Occipital lobe (tissue), 2 donors: ENCODE measurements around the gene LRP2. TPM values are rescaled to one million over a fixed set of nuclear protein-coding genes. Genes with fewer than 3 reads are reported as not detected.

Experiments used
- DNase-seq: peaks from one replicate; lab custom pipeline; 2025; lab: John Stamatoyannopoulos, UW
- total RNA-seq: library from RNA; depleted of rRNA; stranded (reverse); fragments of >200 nt; gene quantifications from one replicate; pipeline ENCODE4 v1.2.3, GENCODE V29; 2014

Gene LRP2
- total RNA-seq, 1 donor from 2014 or later = 0.16 TPM

GRCh38 chr2:169094676-169095075 is 267.7 kb downstream of the LRP2 start:
- no peak for DNase-seq

- no peak for DNase-seq
Measured at GRCh38 chr2:169093535-169093934, 268.8 kb downstream of the LRP2 start.

DNA sequence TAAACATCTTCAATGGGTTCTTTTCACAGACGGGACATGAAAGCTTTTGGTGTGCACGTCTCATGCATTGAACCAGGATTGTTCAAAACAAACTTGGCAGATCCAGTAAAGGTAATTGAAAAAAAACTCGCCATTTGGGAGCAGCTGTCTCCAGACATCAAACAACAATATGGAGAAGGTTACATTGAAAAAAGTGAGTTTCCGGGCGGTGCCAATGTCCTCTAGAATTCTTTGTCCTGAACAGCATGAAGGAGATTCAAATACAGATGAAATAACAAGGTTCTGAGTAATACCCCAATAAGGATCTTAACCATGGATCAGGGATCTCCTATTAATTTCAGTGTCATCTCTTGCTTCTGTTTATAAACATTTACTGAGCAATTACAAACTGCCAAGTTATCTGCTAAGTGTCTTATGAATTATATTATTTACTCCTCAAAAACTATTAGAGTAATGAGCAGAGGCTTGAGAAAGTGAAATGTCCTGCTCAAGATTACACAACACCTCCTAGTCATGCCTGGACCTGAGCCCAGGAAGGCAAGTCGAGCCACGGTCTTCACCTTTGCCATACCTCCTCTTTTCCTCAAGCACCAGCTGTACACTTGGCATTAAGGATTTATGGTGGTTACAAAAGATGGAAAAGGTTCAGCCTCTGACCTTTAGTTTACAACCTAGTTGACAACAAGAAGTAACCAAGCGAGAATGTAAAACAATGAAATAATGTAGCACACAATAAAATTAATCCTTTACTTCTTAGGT is 270.4 kb downstream of the LRP2 start:
- DNase-seq = no peak

- no peak for DNase-seq
Measured at GRCh38 chr2:169091256-169091655, 271.1 kb downstream of the LRP2 start.

DNA sequence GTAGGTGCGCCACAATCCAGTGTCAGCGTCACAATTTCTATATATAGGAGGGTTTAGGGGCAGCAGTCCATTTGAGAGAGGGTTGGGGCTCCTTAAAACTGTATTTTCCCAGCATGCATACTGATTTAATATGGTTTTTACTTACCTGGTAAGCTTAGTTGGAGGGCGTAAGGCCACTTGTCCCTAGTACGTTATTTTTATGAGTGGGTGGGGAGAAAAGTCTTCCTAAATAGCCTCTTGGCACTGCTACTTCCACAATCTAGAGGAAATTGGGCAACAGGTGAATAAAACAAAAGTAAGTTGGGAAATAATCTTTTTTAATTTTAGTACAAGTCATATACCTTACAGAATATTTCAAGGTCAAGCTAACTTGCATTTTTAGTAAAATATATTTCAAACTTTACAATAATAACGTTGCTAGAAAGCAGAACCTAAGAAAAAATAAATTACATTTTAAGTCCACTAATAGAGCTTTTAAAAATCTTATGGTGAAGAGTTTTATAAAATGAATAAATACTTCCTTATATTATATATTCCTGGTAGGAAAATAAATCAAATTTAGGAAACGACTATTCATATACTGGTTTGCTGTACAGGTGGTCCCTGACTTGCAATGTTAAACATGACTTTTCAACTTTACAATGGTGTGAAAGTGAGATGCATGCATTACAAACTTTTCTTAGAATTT is 272.1 kb downstream of the LRP2 start:
- DNase-seq = no peak

GRCh38 chr2:169089182-169089581 is 273.2 kb downstream of the LRP2 start:
- DNase-seq = no peak

DNA sequence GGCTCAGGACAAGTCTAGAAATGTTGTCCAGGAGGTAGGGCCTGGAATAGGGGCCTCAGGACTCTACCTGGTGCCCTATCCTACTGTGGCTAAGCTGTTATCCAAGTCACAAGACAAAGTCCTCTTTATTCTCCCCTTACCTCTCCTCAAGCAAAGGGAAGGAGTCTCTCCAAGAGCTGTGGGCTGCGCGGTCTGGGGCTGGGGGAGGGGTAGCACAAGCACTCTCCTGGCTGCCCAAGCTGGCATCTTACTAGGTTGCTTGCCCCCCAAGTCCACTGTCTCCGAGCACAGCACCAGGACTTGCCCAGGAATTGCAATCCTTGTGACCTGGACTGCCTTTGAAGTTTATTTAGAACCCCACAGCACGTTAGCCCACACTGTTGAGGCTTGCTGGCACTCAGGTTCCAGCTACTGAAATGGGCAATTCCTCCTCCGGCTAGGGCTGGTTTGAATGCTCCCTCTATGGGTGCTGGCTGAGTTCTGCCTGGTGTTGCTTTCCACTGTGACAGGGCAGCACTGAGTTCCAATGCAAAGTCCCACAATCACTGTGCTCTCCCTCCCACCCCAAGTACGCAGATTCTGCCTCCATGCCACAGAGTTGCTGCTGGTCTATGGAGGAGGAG is 274.5 kb downstream of the LRP2 start:
- no peak for DNase-seq

DNA sequence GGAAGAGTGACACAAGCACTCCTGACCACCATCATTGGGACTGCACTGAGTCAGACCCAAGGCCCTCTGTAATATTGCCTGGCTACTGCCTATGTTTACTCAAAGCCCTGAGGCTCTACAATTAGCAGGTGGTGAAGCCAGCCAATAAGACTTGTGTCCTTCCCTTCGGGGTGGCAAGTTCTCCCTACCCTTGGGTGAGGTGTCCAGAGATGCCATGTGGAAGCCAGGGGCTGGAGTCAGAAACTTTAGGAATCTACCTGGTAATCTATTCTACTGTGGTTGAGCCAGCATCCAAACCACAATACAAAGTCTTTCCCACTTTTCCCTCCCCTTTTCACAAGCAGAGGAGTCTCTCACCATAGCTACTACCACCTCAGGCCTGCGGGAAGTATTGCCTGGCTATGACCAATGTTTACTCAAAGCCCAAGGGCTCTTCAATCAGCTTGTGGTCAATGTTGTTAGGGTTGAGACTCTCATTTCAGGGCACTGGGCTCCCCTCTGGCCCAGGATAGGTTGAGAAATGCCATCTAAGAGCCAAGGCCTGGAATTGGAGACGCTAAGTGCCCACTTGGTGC is 275.4 kb downstream of the LRP2 start:
- DNase-seq = no peak

- no peak for DNase-seq
Measured at GRCh38 chr2:169082995-169083394, 279.3 kb downstream of the LRP2 start.

DNA sequence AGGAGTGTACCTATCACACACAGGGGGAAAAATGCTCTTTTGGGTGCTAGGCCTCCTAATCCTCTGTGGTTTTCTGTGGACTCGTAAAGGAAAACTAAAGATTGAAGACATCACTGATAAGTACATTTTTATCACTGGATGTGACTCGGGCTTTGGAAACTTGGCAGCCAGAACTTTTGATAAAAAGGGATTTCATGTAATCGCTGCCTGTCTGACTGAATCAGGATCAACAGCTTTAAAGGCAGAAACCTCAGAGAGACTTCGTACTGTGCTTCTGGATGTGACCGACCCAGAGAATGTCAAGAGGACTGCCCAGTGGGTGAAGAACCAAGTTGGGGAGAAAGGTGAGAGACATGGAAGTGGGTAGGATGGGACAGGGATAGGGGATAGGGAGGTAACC is 280.8 kb downstream of the LRP2 start:
- no peak for DNase-seq

- no peak for DNase-seq
Measured at GRCh38 chr2:169080250-169081069, 281.9 kb downstream of the LRP2 start.

GRCh38 chr2:169077674-169078240 is 284.6 kb downstream of the LRP2 start:
- no peak for DNase-seq

Other genes starting within 250 kb of the LRP2 start
- gene BBS5, start 117.0 kb upstream of the LRP2 start, total RNA-seq = 20.0 TPM
- 4.1 TPM for gene KLHL41, start 147.2 kb upstream of the LRP2 start, total RNA-seq
- gene FASTKD1, start 211.3 kb upstream of the LRP2 start, total RNA-seq = 81.6 TPM
- gene PPIG, start 221.8 kb upstream of the LRP2 start, total RNA-seq = 54.9 TPM